BLaER1 treated with 17β-estradiol and CSF1 and Interleukin-3, amounts not matched to agents 10 nM and 100 nM (cell line): ENCODE measurements around the gene KCNIP4.

ENCODE experiments used
- H3K27ac ChIP-seq, 11 experiments: shearing (Covaris generic); formaldehyde crosslinking; 2 replicates each; pipeline ENCODE4 v1.8.1; 2022
- H3K27me3 ChIP-seq, 11 experiments: shearing (Covaris generic); formaldehyde crosslinking; 2 replicates each; pipeline ENCODE4 v1.8.1; 2022
- H3K36me3 ChIP-seq, 11 experiments: shearing (Covaris generic); formaldehyde crosslinking; 2 replicates each; pipeline ENCODE4 v1.8.1; 2022
- H3K4me1 ChIP-seq, 10 experiments: shearing (Covaris generic); formaldehyde crosslinking; 2 replicates each; pipeline ENCODE4 v1.8.1; 2022
- H3K4me2 ChIP-seq, 11 experiments: shearing (Covaris generic); formaldehyde crosslinking; 2 replicates each; pipeline ENCODE4 v1.8.1; 2022
- H3K4me3 ChIP-seq, 10 experiments: shearing (Covaris generic); formaldehyde crosslinking; 2 replicates each; pipeline ENCODE4 v1.8.1; 2022
- H3K9ac ChIP-seq, 11 experiments: shearing (Covaris generic); formaldehyde crosslinking; 2 replicates each; pipeline ENCODE4 v1.8.1; 2022
- H3K9me3 ChIP-seq, 11 experiments: shearing (Covaris generic); formaldehyde crosslinking; replicated peaks in 1 of 11; 2 replicates each; pipeline ENCODE4 v1.8.1; 2022
- H4K20me1 ChIP-seq, 11 experiments: shearing (Covaris generic); formaldehyde crosslinking; 2 replicates each; pipeline ENCODE4 v1.8.1; 2022
- Cebpa-rat ChIP-seq, 11 experiments: shearing (Covaris generic); IDR thresholded peaks; 2 replicates each; pipeline ENCODE4 v1.8.1; 2022

The KCNIP4 gene

DNA sequence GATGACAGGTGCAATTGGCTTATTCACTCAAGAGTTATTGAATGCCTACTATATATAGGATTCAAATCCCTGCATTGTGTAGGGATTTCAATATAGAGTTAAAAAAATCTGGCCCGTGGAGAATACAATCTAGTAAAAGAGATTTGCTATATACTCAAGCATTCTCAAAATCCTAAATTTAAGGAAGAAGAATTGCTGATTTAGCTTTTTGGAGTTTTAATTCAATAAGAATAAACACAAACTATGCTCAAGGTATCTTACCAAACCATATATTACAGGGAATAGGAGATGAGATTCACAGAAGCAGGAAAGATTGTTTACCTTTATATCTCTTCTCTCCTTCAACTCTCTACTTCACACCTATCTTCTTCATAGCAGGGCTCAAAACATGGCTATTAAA lies 771.5 kb downstream of the KCNIP4 start:
- Histone ChIP-seq H3K4me1 (no peaks in the 10 kb centered on the region), H3K27me3 (no peaks in the 10 kb centered on the region), H3K9ac (no peak overlapping the region), H3K27ac (no peak overlapping the region), H3K9me3 (no peaks in the 10 kb centered on the region), H3K4me2 (no peak overlapping the region), H3K36me3 (no peaks in the 10 kb centered on the region), H4K20me1 (no peaks in the 10 kb centered on the region), H3K4me3 (no peak overlapping the region)
- no peak for TF ChIP-seq Cebpa-rat (IDR thresholded peaks at IDR 0.05)

DNA sequence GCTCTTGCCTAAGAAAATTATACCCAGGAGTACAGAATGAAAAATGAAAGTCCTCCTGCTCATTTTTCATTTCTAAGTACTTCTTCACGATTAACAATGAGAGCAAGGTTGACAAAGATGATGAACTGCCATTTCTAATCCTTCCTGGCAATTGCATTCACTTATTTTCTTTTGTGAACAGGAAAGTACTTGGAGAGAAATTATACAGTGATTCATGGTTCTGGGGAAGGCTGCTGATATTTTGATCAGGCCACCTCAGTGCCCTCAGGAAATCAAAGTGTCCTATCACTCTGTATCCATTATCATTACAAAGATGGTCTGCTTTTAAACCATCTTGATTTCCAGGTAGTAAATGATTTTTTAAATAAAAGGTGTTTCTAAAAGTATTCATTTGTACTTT lies 780.9 kb downstream of the KCNIP4 start:
- no peak overlapping the region for H3K4me3 ChIP-seq
- TF ChIP-seq Cebpa-rat (IDR thresholded peaks at IDR 0.05): no peak
- H3K4me1 ChIP-seq: no peaks in the 10 kb centered on the region
- H3K4me2 ChIP-seq: no peak overlapping the region
- H3K27me3 ChIP-seq: no peaks in the 10 kb centered on the region
- H3K9ac ChIP-seq: no peak overlapping the region
- no peaks in the 10 kb centered on the region for H3K9me3 ChIP-seq
- no peaks in the 10 kb centered on the region for H4K20me1 ChIP-seq
- no peaks in the 10 kb centered on the region for H3K36me3 ChIP-seq
- H3K27ac ChIP-seq: no peak overlapping the region

DNA sequence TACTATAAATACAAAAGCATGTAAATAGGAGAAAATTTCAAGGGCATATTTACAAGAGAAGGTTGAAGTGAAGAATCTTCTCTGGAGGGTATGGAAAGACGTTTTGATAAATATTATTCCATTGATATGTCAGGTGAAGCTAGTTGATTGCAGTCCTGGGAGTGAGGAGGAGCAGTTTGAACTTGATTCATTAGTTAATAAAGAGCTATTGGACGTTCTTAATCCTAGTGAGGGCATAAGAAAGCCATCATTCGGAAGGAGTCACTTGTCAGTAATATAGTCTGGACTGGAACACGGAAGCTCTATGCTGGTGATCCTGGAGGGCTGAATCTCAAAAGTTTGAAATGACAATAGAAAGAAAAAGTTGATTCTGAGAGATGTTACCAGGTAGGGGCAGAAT lies 793.2 kb downstream of the KCNIP4 start:
- Histone ChIP-seq H3K4me2 (no peak overlapping the region), H4K20me1 (no peaks in the 10 kb centered on the region), H3K9ac (no peak overlapping the region), H3K4me1 (no peaks in the 10 kb centered on the region), H3K4me3 (no peak overlapping the region), H3K27ac (no peak overlapping the region), H3K27me3 (no peaks in the 10 kb centered on the region), H3K9me3 (no peaks in the 10 kb centered on the region), H3K36me3 (no peaks in the 10 kb centered on the region)
- no peak for TF ChIP-seq Cebpa-rat (IDR thresholded peaks at IDR 0.05)

DNA sequence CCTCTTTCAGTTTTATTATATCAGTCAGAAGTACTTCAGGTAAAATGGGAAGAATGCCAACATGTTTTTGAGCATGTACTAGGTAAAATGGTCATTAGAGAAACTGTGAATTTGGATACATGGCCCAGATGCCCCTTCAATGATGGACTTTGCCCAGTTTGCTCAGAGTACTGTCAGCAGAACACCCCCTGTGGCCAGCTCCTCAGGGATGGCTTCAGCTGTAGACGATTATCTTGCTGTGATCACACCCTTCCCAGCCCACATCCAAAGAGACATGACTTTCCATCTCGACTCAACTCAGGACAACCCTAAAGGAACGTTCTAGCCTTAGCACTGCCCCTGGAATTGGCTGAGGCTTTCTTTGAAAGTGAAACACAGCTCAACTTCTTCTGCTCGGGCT lies 809.2 kb downstream of the KCNIP4 start:
- TF ChIP-seq Cebpa-rat (IDR thresholded peaks at IDR 0.05): no peak
- H3K9ac ChIP-seq: no peak overlapping the region

DNA sequence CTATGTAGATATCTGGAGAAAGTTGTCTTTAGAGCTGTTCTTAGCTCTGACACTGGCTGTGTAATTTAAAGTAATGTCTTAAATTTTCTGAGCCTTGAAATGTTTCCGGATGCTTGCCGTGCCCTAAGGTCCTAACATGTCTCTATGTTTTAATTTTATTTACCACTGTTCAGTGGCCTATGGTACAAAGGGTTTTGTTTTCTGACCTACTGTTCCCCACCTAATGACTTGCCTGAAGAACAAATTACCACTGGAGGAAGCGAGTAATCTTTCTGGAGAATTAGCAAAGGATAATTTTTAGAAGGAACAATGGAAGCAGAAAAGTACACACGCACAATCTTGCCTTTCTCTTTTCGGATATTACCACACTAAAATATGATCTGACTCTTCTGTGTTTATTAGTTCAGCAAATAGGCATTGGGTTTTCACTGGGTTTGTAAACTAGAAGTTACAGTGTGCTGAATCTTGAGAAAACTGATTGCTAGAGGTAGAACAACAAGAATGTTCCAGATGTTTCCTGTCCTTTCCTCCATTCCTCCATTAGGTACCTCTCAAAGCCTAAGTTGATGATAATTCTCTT lies 812.4 kb downstream of the KCNIP4 start:
- Histone ChIP-seq H4K20me1 (no peaks in the 10 kb centered on the region), H3K4me3 (no peak overlapping the region), H3K36me3 (no peaks in the 10 kb centered on the region), H3K4me2 (no peak overlapping the region), H3K9ac (no peak overlapping the region), H3K27ac (no peak overlapping the region), H3K27me3 (no peaks in the 10 kb centered on the region), H3K9me3 (no peaks in the 10 kb centered on the region), H3K4me1 (no peaks in the 10 kb centered on the region)
- TF ChIP-seq Cebpa-rat (IDR thresholded peaks at IDR 0.05): no peak

More for the DNA sequence above, 809.2 kb downstream of the KCNIP4 start:
- Histone ChIP-seq H3K36me3 (no peaks in the 10 kb centered on the region), H3K4me3 (no peak overlapping the region), H3K4me1 (no peaks in the 10 kb centered on the region), H3K9me3 (peaks cover 0 to 4% (median 0%) of the 10 kb centered on the region in 11 experiments; a peak in 1 of 22 replicates), H3K27ac (no peak overlapping the region), H4K20me1 (no peaks in the 10 kb centered on the region), H3K4me2 (no peak overlapping the region), H3K27me3 (no peaks in the 10 kb centered on the region)

DNA sequence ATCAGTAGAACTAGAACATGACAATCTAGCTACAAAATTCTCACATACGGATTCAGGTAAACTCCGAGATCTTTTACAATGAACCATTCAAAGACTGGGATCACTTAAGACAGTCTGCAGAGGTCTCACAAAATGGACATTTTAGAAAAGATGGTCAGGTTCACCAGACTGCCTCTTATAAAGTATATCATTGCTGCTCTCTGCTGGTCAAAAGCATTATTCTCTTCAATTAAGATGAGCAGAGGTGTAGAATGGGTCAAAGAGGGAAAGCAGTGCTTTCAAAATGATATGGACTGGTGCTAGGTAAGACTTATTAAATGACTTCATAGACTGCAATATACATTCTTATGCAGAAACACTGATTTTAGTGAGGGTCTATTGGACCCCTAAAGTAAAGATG lies 813.6 kb downstream of the KCNIP4 start:
- Histone ChIP-seq H3K9me3 (no peaks in the 10 kb centered on the region), H4K20me1 (no peaks in the 10 kb centered on the region), H3K36me3 (no peaks in the 10 kb centered on the region), H3K4me3 (no peak overlapping the region), H3K27ac (no peak overlapping the region), H3K4me1 (no peaks in the 10 kb centered on the region), H3K4me2 (no peak overlapping the region), H3K27me3 (no peaks in the 10 kb centered on the region), H3K9ac (no peak overlapping the region)
- TF ChIP-seq Cebpa-rat (IDR thresholded peaks at IDR 0.05): no peak

- H3K27me3 ChIP-seq: no peaks in the 10 kb centered on the region
- no peak overlapping the region for H3K4me3 ChIP-seq
- no peaks in the 10 kb centered on the region for H3K36me3 ChIP-seq
- no peak for TF ChIP-seq Cebpa-rat (IDR thresholded peaks at IDR 0.05)
- H3K9me3 ChIP-seq: no peaks in the 10 kb centered on the region
- H3K9ac ChIP-seq: no peak overlapping the region
- no peak overlapping the region for H3K4me2 ChIP-seq
- H3K4me1 ChIP-seq: no peaks in the 10 kb centered on the region
- no peak overlapping the region for H3K27ac ChIP-seq
- H4K20me1 ChIP-seq: no peaks in the 10 kb centered on the region
Observed at GRCh38 chr4:21130606-21131005, 818.0 kb downstream of the KCNIP4 start.

GRCh38 chr4:21126014-21126512 lies 822.5 kb downstream of the KCNIP4 start:
- no peak for TF ChIP-seq Cebpa-rat (IDR thresholded peaks at IDR 0.05)
- H3K27ac ChIP-seq: no peak overlapping the region
- no peaks in the 10 kb centered on the region for H3K4me1 ChIP-seq
- no peaks in the 10 kb centered on the region for H3K36me3 ChIP-seq
- no peaks in the 10 kb centered on the region for H4K20me1 ChIP-seq
- peaks cover 0 to 6% (median 0%) of the 10 kb centered on the region in 11 experiments; a peak in 2 of 22 replicates for H3K9me3 ChIP-seq
- H3K4me2 ChIP-seq: no peak overlapping the region
- H3K9ac ChIP-seq: no peak overlapping the region
- no peak overlapping the region for H3K4me3 ChIP-seq
- no peaks in the 10 kb centered on the region for H3K27me3 ChIP-seq

- Histone ChIP-seq H3K4me1 (no peaks in the 10 kb centered on the region), H3K4me2 (no peak overlapping the region), H3K36me3 (no peaks in the 10 kb centered on the region), H3K27ac (no peak overlapping the region), H4K20me1 (no peaks in the 10 kb centered on the region), H3K9ac (no peak overlapping the region), H3K27me3 (no peaks in the 10 kb centered on the region), H3K4me3 (no peak overlapping the region), H3K9me3 (peaks cover 0 to under 1% (median 0%) of the 10 kb centered on the region in 11 experiments; a peak in 1 of 22 replicates)
- no peak for TF ChIP-seq Cebpa-rat (IDR thresholded peaks at IDR 0.05)
Observed at GRCh38 chr4:21118301-21118700, 830.3 kb downstream of the KCNIP4 start.

- no peak for TF ChIP-seq Cebpa-rat (IDR thresholded peaks at IDR 0.05)
- Histone ChIP-seq H3K4me3 (no peak overlapping the region), H3K9ac (no peak overlapping the region), H3K4me2 (no peak overlapping the region), H3K36me3 (no peaks in the 10 kb centered on the region), H3K27ac (no peak overlapping the region), H4K20me1 (no peaks in the 10 kb centered on the region), H3K9me3 (no peaks in the 10 kb centered on the region), H3K4me1 (no peaks in the 10 kb centered on the region), H3K27me3 (no peaks in the 10 kb centered on the region)
Observed at GRCh38 chr4:21117541-21118180, 830.9 kb downstream of the KCNIP4 start.
